HEK293 (cell line): ENCODE results near the gene FDCSP.
"Not testable (repeated sequence)": the region's sequence is repeated elsewhere in the genome, so short reads cannot be mapped to it uniquely, and the experiment has no call there.

Source experiments
- CTCF ChIP-seq: fragments of 450-650 bp; formaldehyde crosslinking; IDR thresholded peaks from 2 replicates; pipeline ENCODE4 v1.5.1; 2016; ENCODE audit warnings: missing biosample characterization, missing genetic modification characterization
- MYNN ChIP-seq: fragments of 450-650 bp; formaldehyde crosslinking; IDR thresholded peaks from 2 replicates; pipeline ENCODE4 v1.5.1; 2016; ENCODE audit warnings: missing biosample characterization, missing genetic modification characterization, borderline replicate concordance
- TSHZ1 ChIP-seq: fragments of 450-650 bp; formaldehyde crosslinking; IDR thresholded peaks from 2 replicates; pipeline ENCODE4 v1.5.1; 2016; ENCODE audit warnings: missing biosample characterization, missing genetic modification characterization, borderline replicate concordance
- ZNF114 ChIP-seq: fragments of 450-650 bp; formaldehyde crosslinking; IDR thresholded peaks from 2 replicates; pipeline ENCODE4 v1.5.0; 2017; ENCODE audit warnings: missing biosample characterization, missing genetic modification characterization
- ZNF792 ChIP-seq: fragments of 450-650 bp; formaldehyde crosslinking; IDR thresholded peaks from 2 replicates; pipeline ENCODE4 v1.5.1; 2016; ENCODE audit warnings: missing biosample characterization, missing genetic modification characterization

- TF ChIP-seq MYNN (tag by site-specific recombination); TSHZ1; ZNF114 (tag by site-specific recombination); ZNF792 (tag by site-specific recombination); CTCF (tag by site-specific recombination): not testable (repeated sequence)
Measured at GRCh38 chr4:70212752-70213151, 13.2 kb upstream of the FDCSP start.
